Coronary artery (tissue), 2 donors: Measurements from ENCODE around the gene OR10H5.
A peak's percentile ranks its signal among the peaks of the same experiment; 100 is the strongest.
"Not testable (repeated sequence)": the region's sequence is repeated elsewhere in the genome, so short reads cannot be mapped to it uniquely, and the experiment has no call there.

Source experiments
- DNase-seq: peaks from one replicate; pipeline ENCODE4 v3.0.0-alpha.2; 2017; ENCODE audit warnings: low spot score
- H3K27ac ChIP-seq, 2 donors: fragments of 200-600 bp; sonication (generic); one replicate each; pipeline ENCODE4 v1.5.1; 2016 to 2019
- H3K4me3 ChIP-seq: fragments of 200-600 bp; sonication (generic); 2 replicates; pipeline ENCODE4 v1.5.1; 2016; ENCODE audit warnings: mild to moderate bottlenecking, moderate library complexity
- TF ChIP-seq, protein P1 (sequence below): fragments of 200-600 bp; sonication (generic); IDR thresholded peaks from one replicate; pipeline ENCODE4 v1.5.1; 2019; ENCODE audit warnings: antibody characterized with exemption

OR10H5 gene

GRCh38 chr19:15769586-15769985 lies 17.9 kb upstream of the OR10H5 start:
- DNase-seq: no peak
- no peak overlapping the region for H3K27ac ChIP-seq
- TF ChIP-seq, protein P1, sequence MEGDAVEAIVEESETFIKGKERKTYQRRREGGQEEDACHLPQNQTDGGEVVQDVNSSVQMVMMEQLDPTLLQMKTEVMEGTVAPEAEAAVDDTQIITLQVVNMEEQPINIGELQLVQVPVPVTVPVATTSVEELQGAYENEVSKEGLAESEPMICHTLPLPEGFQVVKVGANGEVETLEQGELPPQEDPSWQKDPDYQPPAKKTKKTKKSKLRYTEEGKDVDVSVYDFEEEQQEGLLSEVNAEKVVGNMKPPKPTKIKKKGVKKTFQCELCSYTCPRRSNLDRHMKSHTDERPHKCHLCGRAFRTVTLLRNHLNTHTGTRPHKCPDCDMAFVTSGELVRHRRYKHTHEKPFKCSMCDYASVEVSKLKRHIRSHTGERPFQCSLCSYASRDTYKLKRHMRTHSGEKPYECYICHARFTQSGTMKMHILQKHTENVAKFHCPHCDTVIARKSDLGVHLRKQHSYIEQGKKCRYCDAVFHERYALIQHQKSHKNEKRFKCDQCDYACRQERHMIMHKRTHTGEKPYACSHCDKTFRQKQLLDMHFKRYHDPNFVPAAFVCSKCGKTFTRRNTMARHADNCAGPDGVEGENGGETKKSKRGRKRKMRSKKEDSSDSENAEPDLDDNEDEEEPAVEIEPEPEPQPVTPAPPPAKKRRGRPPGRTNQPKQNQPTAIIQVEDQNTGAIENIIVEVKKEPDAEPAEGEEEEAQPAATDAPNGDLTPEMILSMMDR: no peak
- H3K4me3 ChIP-seq: no peak overlapping the region

DNA sequence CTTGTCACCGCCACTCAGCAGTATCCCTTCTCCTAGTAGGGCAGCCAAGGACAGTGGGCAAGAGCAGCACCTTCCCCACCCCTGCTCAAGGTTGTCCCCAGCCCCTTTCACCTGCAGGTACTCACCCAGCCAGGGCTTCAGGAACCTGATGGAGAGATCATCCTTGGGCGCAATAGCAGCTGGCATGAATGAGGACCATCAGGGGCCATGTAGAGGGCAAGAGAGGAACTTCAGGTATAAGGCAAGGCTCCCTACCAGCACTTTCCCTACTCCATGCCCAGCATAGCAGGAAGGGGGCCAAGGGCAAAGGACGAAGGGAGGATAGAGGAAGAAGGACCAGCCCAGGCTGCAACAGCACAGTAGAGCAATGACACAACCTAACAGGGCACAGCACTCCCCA lies 13.3 kb upstream of the OR10H5 start:
- not testable (repeated sequence) for DNase-seq, H3K4me3 ChIP-seq

DNA sequence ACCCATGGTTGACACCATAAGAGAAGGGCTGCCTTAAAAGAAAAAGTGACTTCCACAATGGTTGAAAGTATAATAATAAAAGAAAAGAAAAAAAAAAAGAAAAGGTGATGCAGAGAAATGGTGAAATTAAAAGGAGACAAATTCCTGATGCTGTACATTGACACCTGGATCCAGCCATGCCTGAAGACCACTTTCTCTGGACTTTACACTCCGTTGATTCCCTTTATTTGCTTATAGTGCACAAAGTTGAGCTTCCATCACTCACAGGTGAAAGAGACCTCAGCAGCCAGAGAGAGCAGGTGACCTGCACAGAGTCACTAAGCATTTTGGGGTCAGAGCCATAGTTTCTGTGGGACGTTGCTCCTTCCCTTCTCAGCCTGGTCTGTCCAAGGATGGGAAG lies 12.2 kb upstream of the OR10H5 start:
- TF ChIP-seq, protein P1: no peak
- DNase-seq: no peak
- no peak overlapping the region for H3K27ac ChIP-seq
- no peak overlapping the region for H3K4me3 ChIP-seq

More for the DNA sequence above, 13.3 kb upstream of the OR10H5 start:
- not testable (repeated sequence) for H3K27ac ChIP-seq

DNA sequence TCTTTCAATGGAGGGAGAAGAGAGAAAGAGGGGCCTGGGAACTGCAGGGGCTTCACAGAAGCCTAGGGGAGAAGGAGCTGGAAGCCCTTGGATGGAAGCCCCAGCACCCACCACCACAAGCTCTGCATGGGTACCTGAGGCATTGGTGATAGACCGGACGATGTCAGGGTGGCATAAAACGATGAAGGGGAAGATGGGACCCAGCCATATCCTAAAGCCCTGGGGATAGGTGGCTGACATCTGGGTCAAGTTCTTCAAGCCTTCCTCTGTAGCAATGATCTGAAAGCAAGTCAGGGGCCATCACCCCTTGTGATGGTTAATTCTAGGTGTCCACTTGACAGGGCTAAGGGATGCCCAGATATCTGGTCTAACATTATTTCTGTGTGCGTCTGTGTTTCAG lies 11.2 kb upstream of the OR10H5 start:
- Histone ChIP-seq H3K4me3 (no peak overlapping the region), H3K27ac (no peak overlapping the region)
- no peak for DNase-seq
- TF ChIP-seq, protein P1: no peak

DNA sequence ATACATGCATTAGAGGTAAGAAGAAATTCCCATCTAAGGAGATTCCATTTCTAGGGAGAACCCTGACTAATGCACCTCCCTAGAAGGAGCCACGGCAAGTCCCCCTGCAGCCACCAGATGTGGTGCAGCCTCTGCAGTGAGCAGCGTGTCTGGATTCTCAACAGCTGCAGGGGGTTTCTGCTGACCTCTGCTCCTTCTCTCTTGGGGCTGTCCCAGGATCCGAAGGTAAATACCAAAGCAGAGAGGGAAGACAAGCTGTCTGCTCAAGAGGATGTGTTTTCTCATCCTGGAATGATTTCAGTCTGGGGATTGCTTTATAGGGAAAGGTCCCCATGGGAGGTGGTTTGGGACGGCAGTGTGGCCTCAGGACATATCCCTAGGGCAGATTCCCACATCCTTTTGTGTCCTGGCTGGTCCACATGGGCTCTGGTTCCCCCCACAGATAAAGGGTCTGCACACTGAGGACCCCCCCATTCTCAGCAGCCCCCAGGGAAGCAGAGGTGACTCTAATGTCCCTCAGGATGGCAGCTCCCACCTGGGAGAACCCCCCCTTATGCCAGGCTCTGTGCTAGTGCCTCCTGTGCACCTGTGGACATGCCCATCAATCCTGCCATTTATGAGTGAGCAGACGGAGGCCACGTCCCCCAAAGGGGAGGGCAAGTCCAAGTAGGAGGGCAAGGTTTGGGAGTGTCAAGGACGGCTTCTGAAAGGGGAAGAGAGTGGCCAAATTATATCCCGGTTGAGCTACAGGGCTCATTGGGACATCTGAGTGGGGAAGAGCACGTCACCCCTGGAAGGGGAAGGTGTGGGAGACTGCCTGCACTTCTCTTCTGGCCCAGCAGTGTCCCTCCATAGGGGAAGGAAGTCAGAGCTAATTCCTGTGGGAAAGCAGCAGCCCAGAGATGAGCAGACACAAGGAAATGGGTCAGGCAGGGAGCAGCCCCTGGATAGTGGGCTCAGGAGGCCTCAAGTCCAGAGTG lies 10.2 kb upstream of the OR10H5 start:
- TF ChIP-seq, protein P1: no peak
- no peak overlapping the region for H3K27ac ChIP-seq
- H3K4me3 ChIP-seq: no peak overlapping the region
- DNase-seq: no peak

GRCh38 chr19:15779756-15780476 lies 7.5 kb upstream of the OR10H5 start:
- peak overlapping the region; percentile 62 for H3K4me3 ChIP-seq
- H3K27ac ChIP-seq: peak overlapping the region; percentile 34 to 87
- peak; percentile 86 for DNase-seq
- TF ChIP-seq, protein P1: no peak

GRCh38 chr19:15780610-15781418 lies 6.6 kb upstream of the OR10H5 start:
- DNase-seq: no peak
- H3K27ac ChIP-seq: peak overlapping the region; percentile 34 to 87
- no peak overlapping the region for H3K4me3 ChIP-seq
- TF ChIP-seq, protein P1: no peak
